Left colon (tissue), 2 donors: ENCODE results near the gene HLA-DRB5. TPM values are rescaled to one million over a fixed set of nuclear protein-coding genes. Genes with fewer than 3 reads are reported as not detected.
A peak's percentile ranks its signal among the peaks of the same experiment; 100 is the strongest.
"Not testable (repeated sequence)": the region's sequence is repeated elsewhere in the genome, so short reads cannot be mapped to it uniquely, and the experiment has no call there.

ENCODE experiments used
- ATAC-seq: fragments of 200-7000 bp; cut with Tn5 transposase; one replicate; pipeline ENCODE4 v1.9.1; 2020; ENCODE audit warnings: mild to moderate bottlenecking, moderate library complexity
- DNase-seq, 2 donors: peaks; one replicate each; pipeline ENCODE4 v3.0.0-alpha.2; 2020
- intact Hi-C, 2 donors: fragments of 100-400 bp; cut with DNase I in 1 of 2; cut with micrococcal nuclease in 1 of 2; formaldehyde crosslinking; loops; one replicate each; pipeline versions ENCODE4 v1.11.2 to v1.14.0; 2022; cut with DNase I, micrococcal nuclease
- long read RNA-seq: library from polyadenylated mRNA; unstranded; transcript quantifications from one replicate; pipeline ENCODE4 v2.0.0, GENCODE V29; 2021
- total RNA-seq, 2 donors: library from RNA; stranded (reverse); fragmentation: NEBNext Ultra II Directional; extraction: Animal tissue kit (Norgen Biotek cat#: 25700); gene quantifications; one replicate each; pipeline ENCODE4 v1.2.1, GENCODE V29; 2021
- donor health status: DM: no; HTN: no; CAD: no.
- donor health status: DM: yes; HTN: yes; CAD: no.

HLA-DRB5 gene
- 100 to 1,000 TPM in 1 of 2 donors, 10 to 100 TPM in 1; 15.6 to 121 TPM for total RNA-seq
- long read RNA-seq, transcript HLA-DRB5-201 (6 exons, 1,260 nt): major isoform, 11 of 20 reads
- long read RNA-seq, partial matches to known transcripts: 8 of 20 reads
- long read RNA-seq, other reads (novel, unspliced or antisense): 1 of 20 reads

DNA sequence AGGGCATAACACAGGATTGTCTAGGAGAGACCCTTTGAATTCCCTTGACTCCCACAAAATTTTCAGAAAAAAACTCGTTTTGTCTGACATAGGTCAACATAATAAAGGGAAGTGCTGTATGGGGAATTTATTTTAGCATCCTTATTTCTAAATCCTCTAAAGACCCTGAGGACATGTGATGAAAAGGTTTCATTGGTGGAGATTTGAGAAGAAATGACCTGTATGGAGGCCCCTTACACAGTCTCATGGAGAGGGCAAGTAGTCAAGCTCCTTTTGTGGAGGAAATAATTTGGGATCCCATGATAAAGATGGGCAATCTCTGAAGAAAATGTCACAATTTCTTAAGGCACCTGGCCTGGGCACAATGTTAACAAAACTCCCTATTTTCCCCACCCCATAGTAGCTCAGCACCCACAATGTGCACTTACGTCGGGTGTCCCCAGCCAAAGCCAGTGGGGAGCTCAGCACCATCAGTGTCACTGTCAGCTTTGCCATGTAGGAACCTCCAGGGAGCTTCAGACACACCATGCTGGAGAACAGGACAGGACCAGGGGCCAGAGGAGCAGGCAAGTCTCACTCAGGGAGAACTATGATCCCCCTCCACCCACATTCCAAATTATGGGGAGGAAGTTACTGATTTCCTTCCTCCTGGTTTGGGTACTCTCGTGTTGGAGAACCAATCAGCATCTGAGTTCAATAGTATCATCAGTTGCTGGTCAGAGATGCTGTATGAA, at the start of gene HLA-DRB5:
Gene HLA-DRB5, minus strand, starts transcription at position 591 of the 734 bp plus-strand sequence. Its CDS starts 63 bp downstream, at position 528.
- peak; percentile 58 for ATAC-seq
- DNase-seq: no peak
- intact Hi-C loops: no loop called here

DNA sequence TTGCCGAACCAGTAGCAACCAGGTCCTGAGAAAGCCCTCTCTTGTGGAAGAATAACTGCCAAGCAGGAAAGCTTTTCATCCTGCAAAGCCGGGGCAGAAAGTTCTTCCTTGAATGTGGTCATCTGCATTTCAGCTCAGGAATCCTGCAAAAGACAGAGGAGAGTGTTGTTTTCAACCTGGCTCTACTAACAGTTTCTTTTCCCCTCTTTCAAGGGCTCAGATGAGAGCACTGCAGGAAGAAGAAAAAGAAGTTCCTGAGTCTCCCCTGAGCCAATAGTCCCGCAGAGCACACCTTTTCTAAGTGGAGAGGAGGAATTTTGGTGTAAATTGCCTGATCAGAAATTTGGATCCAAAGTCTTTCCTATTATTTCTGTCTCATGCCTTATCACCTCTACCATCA, 48.9 kb upstream of the HLA-DRB5 start:
- intact Hi-C loops: no loop called here
- DNase-seq (no peak), ATAC-seq (no peak)

DNA sequence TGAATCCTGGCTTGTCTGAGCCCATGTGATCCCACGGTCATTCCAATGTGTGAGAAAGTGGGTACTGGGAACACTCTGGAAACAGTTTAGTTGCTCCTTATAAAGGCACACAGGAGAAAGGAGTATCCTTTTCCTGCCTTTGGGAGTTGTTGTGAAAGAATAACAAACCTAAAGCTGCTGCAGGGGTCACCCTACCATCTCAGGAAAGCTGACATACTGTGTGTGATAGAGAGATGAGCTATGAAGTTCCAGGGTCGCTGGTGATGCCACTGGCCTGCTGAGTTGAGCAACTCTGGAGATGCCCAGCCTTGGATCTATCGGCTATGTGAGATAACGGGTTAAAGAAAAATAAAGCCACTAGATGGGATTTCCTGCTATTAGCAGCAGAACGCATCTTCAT, 47.4 kb upstream of the HLA-DRB5 start:
- ATAC-seq, intact Hi-C loops: not testable (repeated sequence)

DNA sequence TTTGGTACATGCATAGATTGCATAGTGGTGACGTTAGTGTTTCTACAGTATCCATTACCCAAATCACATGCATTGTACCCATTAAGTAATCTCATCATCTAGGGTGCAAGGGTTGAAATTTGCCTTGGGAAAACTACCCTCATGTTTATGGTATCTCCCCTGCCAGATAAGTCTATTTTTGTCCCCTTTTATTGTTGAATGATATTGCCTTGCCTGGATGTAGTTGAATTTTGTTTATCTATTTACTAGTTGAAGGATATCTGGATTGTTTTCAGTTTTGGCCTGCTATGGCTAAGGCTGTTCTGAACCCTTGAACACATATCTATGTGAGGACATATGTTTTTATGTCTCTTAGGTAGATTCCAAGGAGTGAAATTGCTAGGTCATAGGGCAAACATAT, 46.2 kb upstream of the HLA-DRB5 start:
- no peak for ATAC-seq
- no peak for DNase-seq
- intact Hi-C loops: no loop called here

More for the DNA sequence above, 47.4 kb upstream of the HLA-DRB5 start:
- DNase-seq: not testable (repeated sequence)

DNA sequence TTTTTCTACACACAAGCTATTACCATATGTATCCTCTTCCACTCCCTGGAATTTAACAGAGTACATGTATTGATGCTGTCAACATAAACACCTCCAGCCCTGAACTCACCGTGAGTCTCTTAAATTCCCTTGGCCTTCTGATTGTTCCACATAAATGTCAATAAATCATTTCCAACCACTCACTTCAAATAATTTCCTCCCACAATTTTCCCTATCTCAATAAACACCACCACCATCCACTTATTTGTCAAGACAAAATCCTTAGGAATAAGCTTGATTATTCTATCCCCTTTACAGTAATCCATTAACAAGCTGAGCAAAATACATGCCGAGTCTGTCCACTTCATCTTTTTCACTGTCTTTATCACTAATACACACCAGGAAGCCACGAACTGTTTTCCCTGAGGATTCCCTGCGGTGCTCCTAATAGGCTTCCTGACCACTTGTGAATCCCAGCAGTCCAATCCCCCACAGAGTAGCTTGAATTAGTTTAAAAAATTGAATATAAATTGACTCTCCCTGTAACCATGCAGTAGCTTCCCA, 40.3 kb upstream of the HLA-DRB5 start:
- intact Hi-C loops: no loop called here
- no peak for ATAC-seq
- DNase-seq: no peak

DNA sequence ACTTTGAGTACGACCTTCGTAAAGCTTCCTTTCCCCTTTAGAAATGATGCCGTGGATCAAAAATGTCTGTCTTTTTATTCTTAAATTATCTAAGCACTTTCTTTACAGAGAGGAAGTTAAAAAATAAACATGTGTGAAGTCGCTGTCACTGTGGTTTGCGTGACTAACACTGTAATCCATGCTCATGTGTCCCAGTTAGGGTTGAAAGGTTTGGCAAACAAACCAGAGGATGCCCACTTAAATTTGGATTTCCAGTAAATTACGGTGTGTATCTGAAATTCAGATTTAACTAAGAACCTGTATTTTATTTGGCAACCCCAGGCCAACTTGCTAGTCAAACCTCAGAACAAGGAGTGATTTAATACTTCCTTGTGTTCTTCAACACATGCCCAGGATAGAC, 38.5 kb upstream of the HLA-DRB5 start:
- DNase-seq: no peak
- ATAC-seq: no peak
- intact Hi-C loops: no loop called here

DNA sequence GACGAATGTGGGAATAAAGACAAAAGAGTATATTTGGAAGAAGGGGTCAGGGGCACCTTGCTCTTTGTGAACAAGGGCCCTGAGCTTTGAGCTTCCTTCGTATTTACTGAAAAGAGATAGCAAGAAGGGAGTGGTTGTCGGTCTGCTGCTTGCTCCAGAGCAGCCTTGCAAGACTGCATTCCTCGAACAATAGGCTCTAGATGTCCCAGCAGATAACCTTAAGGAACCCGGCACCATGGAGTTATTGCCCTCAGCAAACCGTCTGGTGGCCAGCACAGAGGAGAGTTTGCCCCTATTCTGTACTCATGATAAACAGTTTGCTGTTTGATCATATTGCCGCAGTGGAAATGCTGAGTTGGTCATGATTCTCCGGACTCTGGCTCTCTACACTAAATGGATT, 36.9 kb upstream of the HLA-DRB5 start:
- ATAC-seq: no peak
- intact Hi-C loops: no loop called here
- DNase-seq: no peak

DNA sequence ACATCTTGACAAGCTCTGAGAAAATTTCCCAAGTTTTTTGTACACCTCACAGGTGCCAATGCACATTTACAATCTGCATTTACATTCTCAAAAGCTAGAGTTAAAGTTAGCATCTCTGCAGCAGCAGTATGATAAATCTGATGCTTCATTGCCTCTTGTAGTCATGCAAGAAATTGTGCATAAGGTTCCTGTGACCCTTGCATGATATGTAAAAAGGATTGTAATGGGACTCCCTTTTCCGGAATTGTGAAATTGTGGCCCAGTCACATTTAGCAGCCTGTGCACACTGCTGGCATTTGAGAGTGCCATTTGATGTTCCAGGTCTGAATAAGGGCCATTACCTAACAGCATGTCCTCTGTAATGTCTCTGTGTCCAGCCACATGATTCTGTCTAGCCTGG, 35.4 kb upstream of the HLA-DRB5 start:
- ATAC-seq (no peak), DNase-seq (no peak)
- intact Hi-C loops: no loop called here

DNA sequence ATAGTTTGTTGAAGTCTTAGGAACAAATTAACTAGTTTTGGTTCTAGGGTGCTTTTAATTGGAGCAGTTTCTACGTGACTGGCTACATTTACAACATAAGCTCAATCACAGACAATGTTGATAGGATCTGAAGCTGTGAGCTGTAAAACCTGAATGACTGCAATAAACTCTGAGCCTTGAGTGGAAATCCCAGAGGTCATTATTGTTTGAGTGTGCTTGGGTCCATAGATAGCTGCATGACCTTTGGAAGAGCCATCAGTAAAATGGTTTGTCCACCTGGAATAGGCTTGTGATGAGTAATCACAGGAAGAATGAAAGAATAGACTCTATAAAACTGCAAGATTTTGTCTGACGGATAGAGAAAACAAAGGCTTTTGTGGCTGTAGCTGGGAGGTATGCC, 32.9 kb upstream of the HLA-DRB5 start:
- intact Hi-C loops: no loop called here
- ATAC-seq (peak; percentile 86), DNase-seq (no peak)

DNA sequence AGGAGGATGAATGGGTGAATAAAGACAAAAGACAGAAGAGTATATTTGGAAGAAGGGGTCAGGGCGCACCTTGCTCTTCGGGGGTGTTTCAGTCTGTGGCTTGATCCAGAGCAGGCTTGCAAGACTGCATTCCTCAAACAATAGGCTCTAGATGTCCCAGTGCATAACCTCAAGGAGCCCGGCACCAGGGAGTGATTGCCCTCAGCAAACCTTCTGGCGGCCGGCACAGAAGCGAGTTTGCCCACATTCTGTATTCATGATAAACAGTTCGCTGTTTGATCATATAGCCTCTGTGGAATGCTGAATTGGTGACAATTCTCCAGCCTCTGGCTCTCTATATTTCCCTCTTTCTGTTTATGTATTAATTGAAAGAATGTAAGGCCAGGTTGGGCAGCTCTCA, 29.7 kb upstream of the HLA-DRB5 start:
- intact Hi-C loops: no loop called here
- DNase-seq (no peak), ATAC-seq (no peak)

DNA sequence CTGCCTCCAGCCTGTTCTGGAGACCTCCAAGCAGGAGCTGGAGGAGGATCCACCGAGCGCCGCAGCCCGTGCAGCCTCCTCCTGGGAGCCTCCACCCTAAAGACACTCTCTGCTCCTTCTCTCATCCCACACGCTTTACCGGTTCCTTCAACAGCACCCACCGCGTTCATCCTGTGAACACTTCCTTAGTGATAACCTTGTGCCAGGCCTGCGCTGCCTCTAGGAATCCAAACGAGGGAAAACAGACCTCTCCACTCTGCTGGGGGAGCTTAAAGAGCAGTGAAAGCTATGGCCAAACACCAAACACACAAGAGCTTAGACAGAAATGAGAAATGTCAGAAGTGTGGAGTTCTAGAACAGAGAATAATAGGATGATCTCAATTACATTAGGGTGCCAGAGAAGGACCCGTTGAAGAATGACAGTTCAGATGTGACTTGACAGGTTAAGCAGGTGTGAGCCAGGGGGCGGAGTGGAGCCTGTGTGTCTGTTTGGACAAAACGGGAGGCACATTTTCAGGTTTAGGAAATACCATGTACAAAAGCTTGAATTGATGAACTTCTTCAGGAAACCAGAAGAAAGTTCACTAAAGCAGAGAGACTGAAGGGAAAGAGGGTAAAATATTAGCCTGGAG, 28.5 kb upstream of the HLA-DRB5 start:
- peak in 1 of 2 donors; percentile 34 for DNase-seq
- intact Hi-C loops: no loop called here

DNA sequence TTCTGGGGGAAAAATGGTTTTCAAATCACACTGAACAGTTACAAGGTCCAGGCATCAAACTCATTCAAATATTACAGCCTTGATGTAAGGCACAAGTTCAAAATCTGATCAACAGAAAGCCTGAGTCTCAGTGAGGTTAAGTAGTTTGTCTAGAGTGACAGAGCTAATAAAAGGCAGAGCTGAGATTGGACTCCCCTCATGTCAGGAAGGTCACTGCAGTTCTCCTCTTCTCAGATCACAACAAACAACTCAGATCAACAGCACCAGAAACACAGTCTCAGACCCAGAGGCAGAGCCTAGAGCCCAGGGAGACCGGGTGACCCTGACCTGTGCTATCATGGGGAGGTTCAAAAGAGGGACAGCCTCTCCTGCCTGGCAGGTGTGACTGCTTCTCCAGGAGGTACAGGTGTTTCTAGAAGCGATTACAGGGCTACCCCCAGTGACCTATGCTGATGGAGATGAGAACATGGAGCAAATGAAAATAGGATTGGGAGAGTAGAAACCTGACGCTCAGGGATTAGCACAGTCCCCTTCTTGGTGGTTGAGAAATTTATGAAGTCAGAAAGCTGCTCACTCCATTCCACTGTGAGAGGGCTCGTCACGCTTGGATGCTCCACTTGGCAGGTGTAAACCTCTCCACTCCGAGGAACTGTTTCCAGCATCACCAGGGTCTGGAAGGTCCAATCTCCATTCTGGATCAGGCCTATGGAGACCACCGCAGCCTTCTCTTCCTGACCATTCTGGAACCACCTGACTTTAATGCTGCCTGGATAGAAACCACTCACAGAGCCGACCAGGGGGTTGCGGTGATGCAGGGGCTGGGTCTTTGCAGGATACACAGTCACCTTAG, 24.3 kb upstream of the HLA-DRB5 start:
- DNase-seq: no peak
- intact Hi-C loops: no loop called here
- no peak for ATAC-seq

More for the DNA sequence above, 28.5 kb upstream of the HLA-DRB5 start:
- ATAC-seq: no peak

DNA sequence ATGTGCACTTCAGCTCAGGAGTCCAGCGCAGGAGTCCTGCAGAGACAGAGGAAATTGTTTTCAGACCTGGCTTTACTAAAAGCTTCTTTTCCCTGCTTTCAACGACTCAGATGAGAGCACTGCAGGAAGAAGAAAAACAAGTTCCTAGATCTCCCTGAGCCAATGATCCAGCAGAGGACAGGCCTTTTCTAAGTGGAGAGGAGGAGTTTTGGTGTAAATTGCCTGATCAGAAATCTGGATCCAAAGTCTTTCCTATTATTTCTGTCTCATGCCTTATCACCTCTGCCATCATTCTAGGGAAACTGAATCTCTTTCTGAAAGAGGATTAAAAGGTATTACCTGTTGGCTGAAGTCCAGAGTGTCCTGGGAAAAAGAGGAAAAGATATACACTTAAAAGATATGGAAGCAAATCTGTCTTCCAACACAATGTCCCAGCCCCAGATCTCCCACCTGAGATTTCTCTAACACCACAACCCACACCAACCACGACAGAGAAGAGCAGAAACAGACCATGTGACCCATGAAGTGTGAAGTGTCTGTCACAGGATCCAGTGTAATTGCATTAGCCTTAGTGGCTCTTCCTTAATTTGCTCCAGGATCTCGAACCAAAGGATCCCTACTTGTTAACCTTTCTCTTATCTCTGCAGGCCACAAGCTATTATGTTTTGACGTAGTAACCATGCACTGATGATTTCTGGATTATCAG, 23.1 kb upstream of the HLA-DRB5 start:
- intact Hi-C loops: no loop called here
- DNase-seq: no peak
- peak; percentile 73 for ATAC-seq

DNA sequence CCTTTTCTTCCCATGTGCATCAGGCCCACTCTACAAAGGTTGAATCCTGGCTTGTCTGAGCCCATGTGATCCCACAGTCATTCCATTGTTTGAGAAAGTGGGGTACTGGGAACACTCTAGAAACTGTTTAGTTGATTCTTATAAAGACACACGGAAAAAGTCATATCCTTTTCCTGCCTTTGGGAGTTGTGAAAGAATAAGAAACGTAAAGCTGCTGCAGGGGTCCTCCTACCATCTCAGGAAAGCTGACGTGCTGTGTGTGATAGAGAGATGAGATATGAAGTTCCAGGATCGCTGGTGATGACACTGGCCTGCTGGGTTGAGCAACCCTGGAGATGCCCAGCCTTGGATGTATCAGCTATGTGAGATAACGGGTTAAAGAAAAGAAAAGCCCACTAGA, 21.3 kb upstream of the HLA-DRB5 start:
- DNase-seq (no peak), ATAC-seq (no peak)
- intact Hi-C loops: no loop called here

DNA sequence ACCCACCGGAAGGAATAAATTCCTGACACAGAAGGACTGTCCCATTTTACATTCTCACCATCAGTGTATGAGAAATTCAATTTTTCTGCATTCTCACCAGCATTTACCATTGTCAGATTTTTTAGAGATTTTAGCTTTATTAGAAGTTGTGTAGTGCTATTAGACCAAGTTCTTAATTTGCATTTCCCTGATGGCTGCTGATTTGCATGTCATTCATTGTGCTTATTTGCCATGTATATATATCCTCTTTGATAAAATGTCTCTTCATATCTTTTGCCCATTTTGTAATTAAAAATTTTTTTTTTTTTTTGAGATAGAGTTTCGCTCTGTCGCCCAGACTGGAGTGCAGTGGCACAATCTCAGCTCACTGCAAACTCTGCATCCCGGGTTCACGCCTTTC, 9.8 kb upstream of the HLA-DRB5 start:
- intact Hi-C loops: no loop called here
- ATAC-seq (no peak), DNase-seq (no peak)

DNA sequence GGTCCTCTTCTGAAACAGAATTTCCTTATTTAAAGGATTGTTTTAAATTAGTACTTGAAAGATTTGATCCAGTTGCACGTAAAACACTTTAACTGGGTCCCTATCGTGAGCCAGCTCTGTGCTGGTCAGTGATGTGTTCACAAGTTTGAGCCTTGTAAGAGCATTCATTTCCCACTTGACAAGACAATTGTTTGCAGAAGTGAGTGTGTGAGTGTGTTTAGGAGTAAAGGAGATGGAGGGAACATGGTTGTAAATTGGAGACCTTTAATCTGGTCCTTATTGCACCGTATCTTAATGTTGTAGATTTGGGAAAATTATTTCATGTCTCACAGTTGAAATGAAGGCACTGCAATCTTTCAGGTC, 325 bp upstream of the HLA-DRB5 start:
- intact Hi-C loops, ATAC-seq, DNase-seq: not testable (repeated sequence)

DNA sequence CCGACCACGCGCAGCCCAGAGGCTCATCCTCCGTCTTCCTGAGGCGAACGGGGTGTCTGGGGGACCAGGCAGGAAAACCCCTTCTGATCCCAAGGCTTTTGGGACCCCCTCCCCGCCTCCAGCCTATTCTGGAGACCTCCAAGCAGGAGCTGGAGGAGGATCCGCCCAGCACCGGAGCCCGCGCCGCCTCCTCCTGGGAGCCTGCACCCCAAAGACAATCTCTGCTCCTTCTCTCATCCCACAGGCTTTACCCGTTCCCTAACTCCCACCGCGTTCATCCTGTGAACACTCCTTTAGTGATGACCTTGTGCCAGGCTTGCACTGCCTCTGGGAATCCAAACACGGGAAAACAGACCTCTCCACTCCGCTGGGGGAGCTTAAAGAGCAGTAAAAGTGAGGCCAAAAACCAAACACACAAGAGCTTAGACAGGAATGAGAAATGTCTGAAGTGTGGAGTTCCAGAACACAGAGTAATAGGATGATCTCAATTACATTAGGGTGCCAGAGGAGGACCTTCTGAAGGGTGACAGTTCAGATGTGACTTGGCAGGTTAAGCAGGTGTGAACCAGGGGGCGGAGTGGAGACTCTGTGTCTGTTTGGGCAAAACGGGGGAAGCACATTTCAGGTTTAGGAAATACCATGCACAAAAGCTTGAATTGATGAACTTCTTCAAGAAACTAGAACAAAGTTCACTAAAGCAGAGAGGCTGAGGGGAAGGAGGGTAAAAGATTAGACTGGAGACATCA, 7.6 kb downstream of the HLA-DRB5 start:
- intact Hi-C loops: no loop called here
- ATAC-seq (no peak), DNase-seq (no peak)

DNA sequence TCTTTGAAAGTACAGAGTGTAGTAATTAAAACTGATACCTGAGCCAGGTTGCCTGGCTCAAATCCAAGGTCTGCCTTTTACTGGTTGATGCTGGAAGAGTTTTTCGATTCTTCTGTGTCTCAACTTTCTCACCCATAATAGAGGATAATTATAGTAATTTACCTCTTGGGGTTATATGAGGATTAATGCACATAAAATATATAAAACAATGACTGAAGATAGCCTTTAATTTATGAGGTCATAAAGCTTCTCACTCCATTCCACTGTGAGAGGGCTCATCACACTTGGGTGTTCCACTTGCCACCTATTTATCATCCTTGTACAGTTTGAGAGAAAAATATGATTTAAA, 10.2 kb downstream of the HLA-DRB5 start:
- no peak for DNase-seq
- intact Hi-C loops: no loop called here
- ATAC-seq: no peak
